ENCODE results near the gene ZNF268. TPM values are rescaled to one million over a fixed set of nuclear protein-coding genes. Genes with fewer than 3 reads are reported as not detected.

ZNF268 gene
- total RNA-seq, 2 donors from 2014 or later = 26.4 to 39.5 TPM

DNA sequence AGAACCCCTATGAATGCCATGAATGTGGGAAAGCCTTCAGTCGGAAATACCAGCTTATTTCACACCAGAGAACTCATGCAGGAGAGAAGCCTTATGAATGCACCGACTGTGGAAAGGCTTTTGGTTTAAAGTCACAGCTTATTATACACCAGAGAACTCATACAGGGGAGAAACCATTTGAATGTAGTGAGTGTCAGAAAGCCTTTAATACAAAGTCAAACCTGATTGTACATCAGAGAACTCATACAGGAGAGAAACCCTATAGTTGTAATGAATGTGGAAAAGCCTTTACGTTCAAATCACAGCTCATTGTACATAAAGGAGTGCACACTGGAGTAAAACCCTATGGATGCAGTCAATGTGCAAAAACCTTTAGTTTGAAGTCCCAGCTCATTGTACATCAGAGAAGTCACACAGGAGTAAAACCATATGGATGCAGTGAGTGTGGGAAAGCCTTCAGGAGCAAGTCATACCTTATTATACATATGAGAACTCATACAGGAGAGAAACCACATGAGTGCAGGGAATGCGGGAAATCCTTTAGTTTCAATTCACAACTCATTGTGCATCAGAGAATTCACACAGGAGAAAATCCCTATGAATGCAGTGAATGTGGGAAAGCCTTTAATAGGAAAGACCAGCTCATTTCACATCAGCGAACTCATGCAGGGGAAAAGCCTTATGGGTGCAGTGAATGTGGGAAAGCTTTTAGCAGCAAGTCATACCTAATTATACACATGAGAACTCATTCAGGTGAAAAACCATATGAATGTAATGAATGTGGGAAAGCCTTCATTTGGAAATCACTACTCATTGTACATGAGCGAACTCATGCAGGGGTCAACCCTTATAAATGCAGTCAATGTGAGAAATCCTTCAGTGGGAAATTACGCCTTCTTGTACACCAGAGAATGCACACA, 22.3 kb downstream of the ZNF268 start:
- H3K9me3 Mint-ChIP-seq = peaks cover 93% of the 10 kb centered on the region
- peaks cover 73% of the 10 kb centered on the region for H3K36me3 Mint-ChIP-seq (ENCODE audit: low read depth)
- Histone ChIP-seq H3K4me3 (ENCODE audit: low read length) (peak overlapping the region; percentile 81), H3K27me3 (ENCODE audit: control insufficient read depth, insufficient read depth, low read length, poor library complexity, severe bottlenecking) (no peaks in the 10 kb centered on the region), H3K9ac (ENCODE audit: extremely low read depth, low read length, poor library complexity, severe bottlenecking) (no peak overlapping the region), H3K36me3 (ENCODE audit: control insufficient read depth, insufficient read depth, low read length) (peaks cover 55% of the 10 kb centered on the region), H3K9me3 (ENCODE audit: control insufficient read depth, low read length) (peaks cover 84% of the 10 kb centered on the region), H3K27ac (ENCODE audit: low read depth, low read length) (no peak overlapping the region), H3K4me1 (ENCODE audit: control insufficient read depth, insufficient read depth, low read length) (no peaks in the 10 kb centered on the region)
- H3K4me3 Mint-ChIP-seq = no peak overlapping the region
- no peaks in the 10 kb centered on the region for H3K4me1 Mint-ChIP-seq
- 91 to 100% methylated on average over 2 to 5 of the region's 7 CpGs for whole genome bisulfite sequencing, 2 experiments (ENCODE audit: insufficient coverage in 1 of 2, insufficient read length in 1 of 2)
- TF ChIP-seq, protein P1, sequence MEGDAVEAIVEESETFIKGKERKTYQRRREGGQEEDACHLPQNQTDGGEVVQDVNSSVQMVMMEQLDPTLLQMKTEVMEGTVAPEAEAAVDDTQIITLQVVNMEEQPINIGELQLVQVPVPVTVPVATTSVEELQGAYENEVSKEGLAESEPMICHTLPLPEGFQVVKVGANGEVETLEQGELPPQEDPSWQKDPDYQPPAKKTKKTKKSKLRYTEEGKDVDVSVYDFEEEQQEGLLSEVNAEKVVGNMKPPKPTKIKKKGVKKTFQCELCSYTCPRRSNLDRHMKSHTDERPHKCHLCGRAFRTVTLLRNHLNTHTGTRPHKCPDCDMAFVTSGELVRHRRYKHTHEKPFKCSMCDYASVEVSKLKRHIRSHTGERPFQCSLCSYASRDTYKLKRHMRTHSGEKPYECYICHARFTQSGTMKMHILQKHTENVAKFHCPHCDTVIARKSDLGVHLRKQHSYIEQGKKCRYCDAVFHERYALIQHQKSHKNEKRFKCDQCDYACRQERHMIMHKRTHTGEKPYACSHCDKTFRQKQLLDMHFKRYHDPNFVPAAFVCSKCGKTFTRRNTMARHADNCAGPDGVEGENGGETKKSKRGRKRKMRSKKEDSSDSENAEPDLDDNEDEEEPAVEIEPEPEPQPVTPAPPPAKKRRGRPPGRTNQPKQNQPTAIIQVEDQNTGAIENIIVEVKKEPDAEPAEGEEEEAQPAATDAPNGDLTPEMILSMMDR (conservative IDR thresholded peaks at IDR 0.05) = no peak
- no peak for DNase-seq
- no peaks in the 10 kb centered on the region for H3K27me3 Mint-ChIP-seq (ENCODE audit: insufficient read depth)
- H3K27ac Mint-ChIP-seq = no peak overlapping the region

DNA sequence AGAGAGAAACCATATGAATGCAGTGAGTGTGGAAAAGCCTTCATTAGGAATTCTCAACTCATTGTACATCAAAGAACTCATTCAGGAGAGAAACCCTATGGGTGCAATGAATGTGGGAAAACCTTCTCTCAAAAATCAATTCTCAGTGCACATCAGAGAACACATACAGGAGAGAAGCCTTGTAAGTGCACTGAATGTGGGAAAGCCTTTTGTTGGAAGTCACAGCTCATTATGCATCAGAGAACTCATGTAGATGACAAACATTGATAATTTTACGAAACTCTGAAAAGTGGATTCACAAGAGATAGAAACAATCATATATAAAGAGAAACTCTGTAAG, 22.9 kb downstream of the ZNF268 start:
- Histone ChIP-seq H3K9me3 (ENCODE audit: control insufficient read depth, low read length) (peaks cover 90% of the 10 kb centered on the region), H3K9ac (ENCODE audit: extremely low read depth, low read length, poor library complexity, severe bottlenecking) (no peak overlapping the region), H3K27ac (ENCODE audit: low read depth, low read length) (no peak overlapping the region), H3K4me1 (ENCODE audit: control insufficient read depth, insufficient read depth, low read length) (no peaks in the 10 kb centered on the region), H3K36me3 (ENCODE audit: control insufficient read depth, insufficient read depth, low read length) (peaks cover 55% of the 10 kb centered on the region), H3K4me3 (ENCODE audit: low read length) (peak overlapping the region; percentile 81), H3K27me3 (ENCODE audit: control insufficient read depth, insufficient read depth, low read length, poor library complexity, severe bottlenecking) (no peaks in the 10 kb centered on the region)
- H3K4me3 Mint-ChIP-seq = no peak overlapping the region
- H3K27me3 Mint-ChIP-seq (ENCODE audit: insufficient read depth) = no peaks in the 10 kb centered on the region
- peaks cover 96% of the 10 kb centered on the region for H3K9me3 Mint-ChIP-seq
- no peaks in the 10 kb centered on the region for H3K4me1 Mint-ChIP-seq
- TF ChIP-seq, protein P1 (conservative IDR thresholded peaks at IDR 0.05) = no peak
- WGBS, 2 experiments (ENCODE audit: insufficient coverage in 1 of 2, insufficient read length in 1 of 2) = 100% methylated on average over 1 of the region's 1 CpG
- peaks cover 70% of the 10 kb centered on the region for H3K36me3 Mint-ChIP-seq (ENCODE audit: low read depth)
- H3K27ac Mint-ChIP-seq = no peak overlapping the region
- no peak for DNase-seq

DNA sequence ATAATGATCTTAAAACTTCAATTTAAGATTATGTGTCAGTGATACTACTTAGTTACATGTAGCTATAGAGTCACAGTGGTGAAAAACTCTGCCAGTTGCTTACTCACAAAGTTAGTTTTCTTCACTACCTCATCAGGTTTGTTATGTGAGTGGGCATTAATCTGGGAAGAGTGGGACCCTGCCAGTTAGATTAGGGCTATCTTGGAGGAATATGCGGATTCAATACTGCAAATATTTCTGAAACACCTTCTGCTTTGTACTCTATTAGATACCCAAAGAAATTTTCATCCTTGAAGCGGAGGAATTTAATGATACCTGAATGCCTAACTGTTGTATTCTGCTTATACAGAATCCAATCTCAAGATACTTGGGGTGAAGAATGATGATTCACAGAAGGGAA, 25.1 kb downstream of the ZNF268 start:
- H3K36me3 ChIP-seq (ENCODE audit: control insufficient read depth, insufficient read depth, low read length) = peaks cover 42% of the 10 kb centered on the region
- H3K4me3 Mint-ChIP-seq = no peak overlapping the region
- no peaks in the 10 kb centered on the region for H3K27me3 ChIP-seq (ENCODE audit: control insufficient read depth, insufficient read depth, low read length, poor library complexity, severe bottlenecking)
- peaks cover 49% of the 10 kb centered on the region for H3K36me3 Mint-ChIP-seq (ENCODE audit: low read depth)
- peaks cover 98% of the 10 kb centered on the region for H3K9me3 ChIP-seq (ENCODE audit: control insufficient read depth, low read length)
- no peak overlapping the region for H3K27ac ChIP-seq (ENCODE audit: low read depth, low read length)
- no peaks in the 10 kb centered on the region for H3K4me1 Mint-ChIP-seq
- no peaks in the 10 kb centered on the region for H3K27me3 Mint-ChIP-seq (ENCODE audit: insufficient read depth)
- H3K27ac Mint-ChIP-seq = no peak overlapping the region
- DNase-seq = no peak
- no peak overlapping the region for H3K9ac ChIP-seq (ENCODE audit: extremely low read depth, low read length, poor library complexity, severe bottlenecking)
- 86 to 100% methylated on average over 1 to 2 of the region's 2 CpGs for whole genome bisulfite sequencing, 2 experiments (ENCODE audit: insufficient coverage in 1 of 2, insufficient read length in 1 of 2)
- peaks cover 95% of the 10 kb centered on the region for H3K9me3 Mint-ChIP-seq
- no peaks in the 10 kb centered on the region for H3K4me1 ChIP-seq (ENCODE audit: control insufficient read depth, insufficient read depth, low read length)
- H3K4me3 ChIP-seq (ENCODE audit: low read length) = peak overlapping the region; percentile 66
- TF ChIP-seq, protein P1 (conservative IDR thresholded peaks at IDR 0.05) = no peak

All from endodermal cell (in vitro differentiated cells).